ENCODE measurements around the gene ALCAM.
"Not testable (repeated sequence)": the region's sequence is repeated elsewhere in the genome, so short reads cannot be mapped to it uniquely, and the experiment has no call there.

Gene ALCAM

DNA sequence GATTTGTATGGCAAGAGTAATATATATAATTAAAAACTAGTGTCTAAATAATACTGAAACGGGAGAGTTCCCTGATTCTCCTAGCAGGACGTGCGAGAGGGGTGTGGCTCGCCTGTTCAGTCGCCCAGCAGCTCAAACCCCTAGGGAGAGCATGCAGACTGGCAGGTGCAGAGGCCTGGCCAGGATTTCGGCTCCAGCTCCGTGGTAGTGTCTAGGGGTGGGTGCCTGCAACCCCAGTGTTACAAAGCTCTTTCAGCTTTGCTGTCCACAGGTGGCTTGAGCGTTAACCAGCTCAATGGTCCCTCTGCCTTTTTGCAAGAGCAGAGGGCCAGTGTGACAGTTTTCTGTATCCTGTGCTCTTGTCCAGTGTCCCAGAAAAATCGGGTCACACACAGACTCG lies 226.6 kb downstream of the ALCAM start:
- DNase-seq (ENCODE audit: low spot score), result no peak

DNA sequence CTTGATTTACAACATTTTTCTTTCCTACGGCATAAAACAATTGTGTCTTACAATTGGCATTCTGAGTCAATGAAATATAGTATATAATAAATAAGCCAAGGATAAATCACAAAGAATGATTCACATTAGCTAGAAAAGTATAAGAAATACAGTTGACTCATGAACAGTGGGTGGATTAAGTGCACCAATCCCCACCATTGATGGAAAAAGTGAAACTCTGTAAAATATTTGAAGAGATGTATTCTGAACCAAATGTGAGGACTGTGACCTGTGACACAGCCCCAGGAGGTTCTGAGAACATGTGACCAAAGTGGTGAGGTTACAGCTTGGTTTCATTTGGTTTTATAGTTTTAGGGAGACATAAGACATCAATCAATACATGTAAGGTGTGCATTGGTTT lies 227.5 kb downstream of the ALCAM start:
- peak; percentile 29 for DNase-seq (ENCODE audit: low spot score)

DNA sequence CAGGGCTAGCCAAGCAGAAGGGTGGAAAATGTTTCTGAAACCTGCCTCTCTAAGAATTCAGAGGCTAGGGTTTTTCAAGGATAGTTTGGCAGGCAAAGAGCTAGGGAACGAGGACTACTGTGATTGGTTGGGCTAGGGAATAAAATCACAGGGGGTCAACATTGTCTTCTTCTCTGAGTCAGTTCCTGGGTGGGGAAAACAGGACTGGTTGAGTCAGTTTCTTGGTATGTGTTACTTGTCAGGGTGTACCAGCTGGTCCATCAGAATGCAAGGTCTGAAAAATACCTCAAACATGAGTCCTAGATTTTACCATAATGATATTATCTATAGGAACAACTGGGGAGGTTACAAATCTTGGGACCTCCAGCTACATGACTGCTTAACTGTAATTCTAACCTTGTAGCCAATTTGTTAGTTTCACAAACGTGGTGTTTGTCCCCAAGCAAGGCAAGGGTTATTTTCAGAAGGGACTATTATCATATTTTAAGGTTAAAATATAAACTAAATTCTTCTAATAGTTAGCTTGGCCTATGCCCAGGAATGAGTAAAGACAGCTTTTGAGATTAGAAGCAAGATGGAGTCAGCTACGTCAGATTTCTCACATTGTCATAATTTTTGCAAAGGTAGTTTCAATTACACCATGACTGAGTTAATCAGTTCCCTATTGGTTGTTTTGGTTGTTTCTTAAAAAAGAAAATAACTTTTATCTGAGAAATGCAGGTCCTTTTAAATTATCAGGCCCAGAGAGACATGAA lies 231.5 kb downstream of the ALCAM start:
- peak; percentile 55 for DNase-seq (ENCODE audit: low spot score)

DNA sequence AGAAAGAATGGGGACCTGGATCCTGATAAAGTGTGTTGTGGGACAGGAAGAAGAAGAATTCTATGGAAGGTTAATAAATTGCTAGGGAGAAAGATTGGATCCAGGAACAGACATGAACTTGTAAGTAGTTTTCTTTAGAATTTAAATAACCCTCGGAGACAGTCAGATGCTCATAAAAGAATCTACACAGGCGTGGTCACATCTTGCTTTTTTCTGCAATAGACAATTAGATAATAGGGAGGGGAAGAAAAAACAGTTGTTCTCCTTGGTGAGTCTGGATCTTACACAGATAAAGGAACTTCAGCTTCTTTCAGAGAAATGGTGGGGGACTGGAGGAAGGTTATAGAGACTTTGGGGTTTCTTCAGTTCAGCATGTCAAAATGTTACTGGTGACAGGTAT lies 232.6 kb downstream of the ALCAM start:
- no peak for DNase-seq (ENCODE audit: low spot score)

DNA sequence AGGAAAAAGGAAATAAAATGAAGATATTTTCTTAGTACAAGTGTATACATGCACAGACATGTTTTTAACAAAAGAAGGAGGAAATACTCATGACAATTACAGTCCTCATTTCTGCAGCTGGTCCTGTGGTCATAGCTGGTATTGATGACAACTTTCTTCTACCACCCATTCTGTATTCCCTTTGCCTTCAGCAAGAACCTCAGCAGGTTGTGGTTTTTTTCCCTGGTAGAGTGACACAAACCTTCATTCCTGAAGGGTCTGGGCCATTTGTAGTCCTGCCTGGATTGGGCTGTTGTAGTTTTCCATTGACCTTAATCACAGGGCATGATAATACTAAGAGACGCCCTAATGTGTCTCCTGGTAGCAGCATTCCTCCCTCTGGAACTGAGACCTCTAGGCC lies 235.0 kb downstream of the ALCAM start:
- not testable (repeated sequence) for DNase-seq (ENCODE audit: low spot score)

DNA sequence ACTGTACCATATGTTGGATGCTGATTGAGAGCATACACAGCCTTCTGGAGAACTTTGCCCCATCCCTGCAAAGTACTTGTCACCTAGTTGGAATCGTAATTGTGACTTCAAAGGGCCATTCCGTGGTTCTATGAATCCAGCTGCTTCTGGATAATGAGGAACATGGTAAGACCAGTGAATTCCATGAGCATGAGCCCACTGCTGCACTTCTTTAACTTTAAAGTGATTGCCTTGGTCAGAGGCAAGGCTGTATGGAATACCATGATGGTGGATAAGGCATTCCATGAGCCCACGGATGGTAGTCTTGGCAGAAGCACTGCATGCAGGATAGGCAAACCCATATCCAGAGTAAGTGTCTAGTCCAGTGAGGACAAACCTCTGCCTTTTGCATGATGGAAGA lies 235.6 kb downstream of the ALCAM start:
- not testable (repeated sequence) for DNase-seq (ENCODE audit: low spot score)

DNA sequence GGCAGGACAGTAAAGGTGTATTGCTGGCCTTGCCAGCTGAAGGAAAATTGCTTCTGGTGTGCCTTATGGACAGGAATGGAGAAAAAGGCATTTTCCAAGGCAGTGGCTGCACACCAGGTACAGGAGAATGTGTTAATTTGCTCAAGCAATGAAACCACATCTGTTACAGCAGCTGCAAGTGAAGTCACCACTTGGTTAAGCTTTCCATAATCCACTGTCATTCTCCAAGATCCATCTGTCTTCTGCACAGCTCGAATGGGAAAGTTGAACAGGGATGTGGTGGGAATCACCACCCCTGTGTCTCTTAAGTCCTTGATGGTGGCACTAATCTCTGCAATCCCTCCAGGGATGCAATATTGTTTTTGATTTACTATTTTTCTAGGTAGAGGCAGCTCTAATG lies 236.8 kb downstream of the ALCAM start:
- DNase-seq (ENCODE audit: low spot score), result not testable (repeated sequence)

DNA sequence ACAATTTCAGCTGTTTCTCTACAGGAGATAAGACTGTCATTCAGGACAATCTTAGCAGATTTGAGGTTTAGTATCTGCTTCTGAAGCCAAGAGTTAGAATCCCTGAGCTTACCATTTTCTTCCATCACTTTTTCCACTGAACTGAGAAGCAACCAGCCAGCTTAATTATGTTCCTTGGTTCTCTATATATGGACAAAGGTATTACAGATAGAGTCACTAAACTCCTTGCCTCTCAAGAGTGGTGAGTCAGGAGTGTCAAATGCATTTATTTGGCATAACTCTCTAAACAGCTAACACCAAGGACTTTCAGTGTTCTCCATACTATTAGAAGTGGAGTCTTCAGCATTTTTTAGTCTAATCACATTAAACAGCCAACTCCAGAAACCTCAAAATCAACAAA lies 239.3 kb downstream of the ALCAM start:
- DNase-seq (ENCODE audit: low spot score), result peak; percentile 9

DNA sequence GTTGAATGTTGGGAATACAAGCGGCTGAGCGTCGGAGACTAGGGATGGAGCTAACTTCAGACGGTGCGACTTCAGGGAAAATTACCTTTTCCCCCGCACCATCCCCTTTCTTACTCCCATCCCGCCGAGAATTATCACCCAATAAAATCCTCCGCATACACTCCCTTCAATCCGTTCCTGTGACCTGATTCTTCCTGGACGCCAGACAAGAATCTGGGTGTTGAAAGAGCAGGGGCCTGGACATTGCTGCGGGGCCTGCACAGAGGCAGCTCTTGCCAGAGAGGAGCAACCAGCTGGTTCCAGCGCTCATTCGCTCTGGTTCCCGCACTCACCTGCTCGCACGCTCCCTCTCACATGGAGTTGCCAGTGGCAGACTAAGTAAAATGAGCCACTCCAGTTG lies 241.9 kb downstream of the ALCAM start:
- peak; percentile 25 for DNase-seq (ENCODE audit: low spot score)

DNA sequence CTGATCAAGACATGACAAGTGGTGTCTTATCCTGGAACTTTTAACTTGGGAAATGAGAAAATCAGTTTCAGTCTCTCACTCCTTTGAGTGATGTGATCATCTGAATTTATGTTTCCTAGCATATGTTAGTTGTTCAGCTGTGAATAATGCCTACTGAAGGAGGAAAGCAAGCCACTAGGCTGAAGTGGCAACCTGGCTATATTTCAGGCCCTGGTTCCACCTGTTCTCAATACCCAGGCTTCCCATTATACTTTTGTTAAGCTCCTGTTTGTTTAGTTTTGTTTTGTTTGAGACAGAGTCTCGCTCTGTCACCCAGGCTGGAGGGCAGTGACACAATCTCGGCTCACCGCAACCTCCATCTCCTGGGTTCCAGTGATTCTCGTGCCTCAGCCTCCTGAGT lies 243.8 kb downstream of the ALCAM start:
- DNase-seq (ENCODE audit: low spot score), result no peak

DNA sequence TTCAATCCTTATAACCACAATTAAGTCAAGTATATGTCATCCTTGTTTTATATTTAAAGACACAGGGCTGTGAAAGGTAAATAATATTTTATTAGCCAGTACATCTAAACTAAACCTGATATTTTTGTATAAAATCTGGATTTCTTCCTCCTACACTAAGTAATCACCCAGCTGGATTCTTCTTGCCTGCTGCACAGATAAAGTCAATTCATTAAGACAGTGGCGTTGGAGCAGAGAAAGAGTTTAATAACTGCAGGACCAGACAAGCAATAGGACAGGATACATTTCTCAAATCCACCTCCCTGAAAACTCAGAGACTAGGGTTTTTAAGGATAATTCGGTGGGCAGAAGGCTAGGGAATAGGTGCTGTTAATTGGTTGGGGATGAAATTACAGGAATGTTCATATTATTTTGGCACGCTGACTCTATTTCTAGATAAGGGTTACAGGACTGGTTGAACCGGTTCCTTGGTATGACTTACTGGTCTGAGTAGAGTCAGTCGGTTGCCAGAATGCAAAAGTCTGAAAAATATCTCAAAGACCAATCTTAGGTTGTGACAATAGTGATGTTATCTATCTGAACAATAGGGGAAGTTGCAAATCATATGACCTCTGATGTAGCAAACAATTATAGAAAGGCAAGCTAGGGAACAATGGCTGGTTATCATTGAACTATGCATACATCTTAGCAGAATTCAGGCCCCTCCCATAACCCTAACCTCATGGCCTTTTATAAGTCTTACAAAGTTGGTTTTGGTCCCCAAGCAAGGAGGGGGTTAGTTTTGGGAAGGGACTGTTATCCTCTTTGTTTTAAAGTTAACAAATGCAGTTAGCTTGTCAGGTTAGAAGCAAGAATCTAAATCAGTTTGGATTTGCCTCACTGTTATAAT lies 244.8 kb downstream of the ALCAM start:
- DNase-seq (ENCODE audit: low spot score), result no peak

DNA sequence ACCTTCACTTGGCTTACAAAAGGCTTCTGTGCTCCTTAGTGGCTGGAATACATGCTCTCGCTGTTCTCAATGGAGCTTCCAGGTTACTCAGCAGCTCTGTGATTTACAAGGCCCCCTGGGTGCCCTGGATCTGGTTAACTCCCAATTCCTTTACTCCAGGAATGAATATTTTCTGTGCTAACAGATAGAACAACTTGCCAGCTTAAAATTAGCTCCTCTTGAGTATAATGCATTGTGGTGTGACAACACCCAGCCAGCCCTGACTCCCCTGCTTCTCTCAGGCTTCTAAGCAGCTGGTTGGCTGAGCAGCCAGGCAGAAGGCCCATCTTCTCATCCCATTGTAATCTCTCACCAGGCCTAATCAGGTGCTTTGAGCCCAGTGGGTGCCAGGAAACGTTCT lies 246.4 kb downstream of the ALCAM start:
- DNase-seq (ENCODE audit: low spot score), result peak; percentile 22

DNA sequence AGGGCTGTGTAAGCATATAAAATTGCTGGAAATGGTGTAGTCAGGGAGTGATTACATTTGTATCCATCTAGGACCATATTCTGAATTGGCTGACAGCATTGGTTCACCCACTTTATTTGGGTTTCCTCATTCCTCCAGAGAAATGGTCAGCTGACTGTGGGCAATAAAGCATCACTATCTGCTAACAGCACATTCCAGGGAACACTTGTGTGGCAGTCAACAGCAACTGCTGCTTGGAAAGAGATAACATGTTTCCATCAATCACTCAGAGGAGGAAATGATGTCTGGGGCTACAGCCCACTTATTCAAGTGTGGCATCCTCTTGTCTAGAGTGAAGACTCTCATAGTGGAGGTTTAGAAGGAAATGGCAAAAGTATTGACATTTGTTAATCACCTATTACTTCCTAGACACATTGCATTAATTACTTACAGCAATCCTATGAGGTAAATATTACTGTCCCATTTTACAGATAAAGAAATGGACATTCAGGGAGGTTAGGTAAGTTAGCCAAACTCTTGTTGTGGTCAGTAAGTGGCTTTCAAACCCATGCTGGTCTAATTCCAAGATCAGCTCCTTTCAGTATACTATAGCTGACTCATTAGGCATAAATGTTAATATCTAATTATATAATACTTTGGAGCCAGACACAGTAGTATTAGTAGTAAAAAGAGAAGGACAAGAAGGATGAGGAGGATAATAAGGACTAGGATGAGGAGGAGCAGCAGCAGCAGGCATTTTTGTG lies 247.8 kb downstream of the ALCAM start:
- peak; percentile 12 for DNase-seq (ENCODE audit: low spot score)

DNA sequence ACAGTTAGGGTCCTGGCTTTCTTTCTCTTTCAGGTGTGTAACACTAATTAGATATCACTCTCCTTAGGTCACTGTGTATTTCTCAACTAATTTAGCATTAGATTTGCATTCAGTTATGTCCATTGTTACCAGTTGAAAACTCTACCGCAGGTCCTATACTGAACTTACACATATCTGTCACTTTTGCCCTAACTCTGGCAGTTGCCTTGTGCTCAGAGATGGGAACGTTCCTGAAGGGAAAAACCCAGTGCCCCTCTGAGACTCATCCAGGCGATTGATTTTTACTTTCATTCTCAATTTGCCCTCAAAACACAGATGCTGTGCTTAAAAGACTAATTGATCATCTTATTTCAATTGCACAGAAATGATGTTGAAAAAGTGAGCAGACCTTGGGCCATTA lies 249.1 kb downstream of the ALCAM start:
- DNase-seq (ENCODE audit: low spot score), result no peak

DNA sequence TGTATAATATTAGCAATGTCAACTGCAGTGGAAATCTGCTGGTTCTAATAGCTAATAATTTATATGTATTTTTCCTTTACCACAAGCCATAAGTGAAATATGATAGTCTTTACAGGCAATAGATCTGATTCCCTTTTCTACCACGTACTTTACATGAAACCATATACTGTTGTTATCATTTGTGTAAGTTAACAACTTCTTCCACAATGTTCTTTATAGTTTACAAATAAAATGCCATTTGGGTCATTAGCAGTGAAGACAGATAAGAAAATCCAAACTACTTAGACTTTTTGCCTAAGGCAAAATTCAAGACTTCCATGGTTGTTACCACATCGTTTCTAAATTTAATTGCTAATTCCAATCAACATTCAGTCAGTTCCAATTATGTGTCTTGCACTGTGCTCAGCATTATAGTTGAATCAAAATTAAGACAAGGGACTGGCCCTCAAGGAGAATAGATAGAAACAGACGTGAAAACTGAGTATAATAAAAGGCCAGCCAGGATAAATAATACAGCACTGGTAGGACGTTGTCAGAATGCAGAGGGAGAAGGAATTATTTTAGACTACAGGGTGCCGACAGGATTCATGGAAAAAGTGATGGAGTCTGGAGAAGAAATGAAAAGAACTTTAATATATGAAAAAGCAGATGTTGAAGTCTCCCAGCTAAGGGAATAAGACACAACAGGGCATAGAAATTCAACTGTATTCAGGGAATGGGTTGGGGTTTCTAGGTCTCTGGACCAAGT lies 249.8 kb downstream of the ALCAM start:
- no peak for DNase-seq (ENCODE audit: low spot score)

DNA sequence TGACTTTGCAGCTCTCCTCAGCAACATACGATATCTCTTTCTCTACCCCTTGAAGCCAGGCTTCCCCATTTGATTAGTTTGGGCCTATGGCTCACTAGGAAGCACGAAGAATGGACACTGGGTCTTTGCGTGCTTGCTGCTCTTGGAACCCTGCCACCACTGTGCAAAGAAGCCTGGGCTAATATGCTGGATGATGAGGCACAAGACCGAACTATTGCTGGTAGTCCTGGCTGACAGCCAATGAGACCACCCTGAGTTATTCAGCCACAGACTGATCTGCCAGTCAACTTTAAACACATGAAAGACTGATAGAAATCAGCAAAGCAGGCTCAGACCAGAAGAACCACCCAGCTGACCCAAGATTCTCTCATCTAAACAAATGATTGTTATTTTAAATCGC lies 251.8 kb downstream of the ALCAM start:
- DNase-seq (ENCODE audit: low spot score), result no peak

DNA sequence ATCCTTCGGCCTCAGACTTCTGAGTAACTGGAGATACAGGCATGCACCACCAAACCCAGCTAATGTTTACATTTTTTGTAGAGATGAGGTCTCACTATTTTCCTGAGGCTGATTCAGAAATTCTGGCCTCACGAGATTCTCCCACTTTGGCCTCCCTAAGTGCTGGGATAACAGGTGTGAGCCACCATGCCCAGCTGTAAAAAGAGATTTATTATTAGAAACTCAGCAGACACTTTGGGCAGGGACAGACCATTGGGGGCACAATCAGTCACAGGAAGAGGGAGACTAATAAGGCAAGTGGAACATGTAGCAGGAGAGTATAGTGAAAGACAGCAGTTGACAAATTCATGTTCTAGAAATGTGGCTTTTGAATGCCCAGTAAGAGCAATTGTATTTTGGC lies 252.9 kb downstream of the ALCAM start:
- no peak for DNase-seq (ENCODE audit: low spot score)

DNA sequence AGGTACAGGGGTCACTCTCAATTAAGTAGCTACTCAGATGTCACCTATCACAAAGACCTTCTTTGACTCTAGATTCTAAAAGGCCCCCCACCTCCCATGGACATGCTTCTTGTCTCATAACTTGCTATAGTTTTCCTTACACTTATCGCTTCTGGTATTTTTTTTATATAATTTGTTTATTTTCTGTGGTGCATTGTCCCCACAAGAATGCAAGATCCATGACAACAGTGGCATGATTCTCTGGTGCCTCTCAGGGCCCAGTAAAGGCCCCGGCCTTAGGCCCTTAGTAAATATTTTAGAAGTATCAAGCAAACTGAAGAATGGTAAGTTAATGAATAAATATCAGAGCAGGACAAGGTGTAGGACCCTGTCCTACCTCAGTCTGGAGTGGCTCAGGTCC lies 253.5 kb downstream of the ALCAM start:
- DNase-seq (ENCODE audit: low spot score), result no peak

DNA sequence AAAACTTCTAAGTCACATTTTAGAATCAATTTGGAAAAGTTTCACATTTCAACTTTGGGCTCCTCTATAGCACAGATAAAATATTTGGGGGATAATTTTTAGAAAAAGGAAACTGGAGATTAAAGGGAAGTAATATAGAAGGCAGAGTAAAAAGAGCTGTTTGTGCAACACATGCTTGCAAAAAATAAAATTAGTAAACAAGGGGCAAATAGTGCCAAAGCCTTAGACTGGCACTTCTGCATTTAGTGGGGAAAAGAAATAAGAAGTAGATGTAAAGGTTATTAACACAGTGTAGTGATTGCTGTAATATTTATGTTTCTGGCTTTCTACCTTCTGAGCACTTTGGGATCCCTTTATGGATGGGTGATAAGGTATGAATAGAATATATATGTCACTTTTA lies 255.5 kb downstream of the ALCAM start:
- DNase-seq (ENCODE audit: low spot score), result no peak

Data from AG20443 (cell line).